Stimulated activated CD8-positive, alpha-beta memory T cell treated with anti-CD3 and anti-CD28 coated beads, Interleukin-4, amount 100 ng/mL, for 4 hours (primary cell): ENCODE measurements around the gene DPH3.

Experiments used
- DNase-seq, 2 donors: peaks; one replicate each; pipeline ENCODE4 v3.0.0-alpha.2; 2020; ENCODE audit warnings: low read depth in 2 of 2, low spot score in 1 of 2

DPH3 gene

GRCh38 chr3:16294844-16295243 lies 30.1 kb upstream of the DPH3 start:
- no peak for DNase-seq

- no peak for DNase-seq
These were observed 26.1 kb upstream of the DPH3 start for GRCh38 chr3:16290827-16291196.

- no peak for DNase-seq
These were observed 25.5 kb upstream of the DPH3 start for GRCh38 chr3:16290007-16290826.

- DNase-seq: no peak
These were observed 24.6 kb upstream of the DPH3 start for GRCh38 chr3:16289144-16289889.

GRCh38 chr3:16288664-16289063 lies 23.9 kb upstream of the DPH3 start:
- no peak for DNase-seq

GRCh38 chr3:16286751-16287543 lies 22.2 kb upstream of the DPH3 start:
- no peak for DNase-seq

- DNase-seq: peak in 1 of 2 donors; percentile 37
These were observed 21.4 kb upstream of the DPH3 start for GRCh38 chr3:16286161-16286560.

- DNase-seq: no peak
These were observed 19.9 kb upstream of the DPH3 start for GRCh38 chr3:16284633-16285032.

GRCh38 chr3:16280671-16281070 lies 15.9 kb upstream of the DPH3 start:
- no peak for DNase-seq

- no peak for DNase-seq
These were observed 14.5 kb upstream of the DPH3 start for GRCh38 chr3:16279010-16279801.

GRCh38 chr3:16277471-16277870 lies 12.7 kb upstream of the DPH3 start:
- DNase-seq: no peak

- DNase-seq: no peak
These were observed 9.1 kb upstream of the DPH3 start for GRCh38 chr3:16273867-16274266.

- DNase-seq: no peak
These were observed 7.8 kb upstream of the DPH3 start for GRCh38 chr3:16272588-16272987.

- DNase-seq: no peak
These were observed 6.1 kb upstream of the DPH3 start for GRCh38 chr3:16270855-16271254.

GRCh38 chr3:16266714-16267113 lies 2.0 kb upstream of the DPH3 start:
- no peak for DNase-seq

GRCh38 chr3:16265455-16265786 lies 678 bp upstream of the DPH3 start:
- DNase-seq: no peak

GRCh38 chr3:16264174-16264707 lies 502 bp downstream of the DPH3 start:
- DNase-seq: no peak

GRCh38 chr3:16262174-16262573 lies 2.6 kb downstream of the DPH3 start:
- DNase-seq: no peak

- no peak for DNase-seq
These were observed 4.7 kb downstream of the DPH3 start for GRCh38 chr3:16260046-16260445.

GRCh38 chr3:16258866-16259265 lies 5.9 kb downstream of the DPH3 start:
- DNase-seq: no peak

GRCh38 chr3:16258177-16258576 lies 6.6 kb downstream of the DPH3 start:
- no peak for DNase-seq
